ENCODE data around the gene LRRFIP2. TPM values are rescaled to one million over a fixed set of nuclear protein-coding genes. Genes with fewer than 3 reads are reported as not detected.

Gene LRRFIP2
- total RNA-seq, 2 donors from 2014 or later, result 32.6 to 34.6 TPM

DNA sequence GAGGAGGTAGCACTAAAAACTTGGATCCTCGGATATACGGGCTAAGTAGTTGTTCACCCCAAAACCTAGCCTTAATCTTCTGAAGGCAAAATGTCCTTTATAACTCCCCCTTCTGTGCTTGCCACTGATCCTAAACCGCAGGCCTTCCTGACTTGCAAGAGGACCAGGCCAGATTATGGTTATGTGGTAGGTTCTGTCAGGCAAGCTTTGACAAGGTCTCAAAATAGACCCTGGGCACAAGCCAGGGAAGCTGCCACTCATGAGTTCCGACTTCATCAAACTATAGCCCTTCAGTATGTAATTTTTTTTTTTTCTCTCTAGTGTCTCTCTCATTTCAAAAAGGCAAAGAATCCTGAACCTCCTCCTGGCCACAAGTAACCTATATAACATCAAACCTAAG is 3.2 kb downstream of the LRRFIP2 start:
- H3K27ac ChIP-seq (ENCODE audit: low read depth, low read length), result no peak overlapping the region
- no peaks in the 10 kb centered on the region for H3K27me3 ChIP-seq (ENCODE audit: control insufficient read depth, insufficient read depth, low read length, poor library complexity, severe bottlenecking)
- H3K9me3 ChIP-seq (ENCODE audit: control insufficient read depth, low read length), result no peaks in the 10 kb centered on the region
- H3K4me1 ChIP-seq (ENCODE audit: control insufficient read depth, insufficient read depth, low read length), result no peaks in the 10 kb centered on the region
- Mint-ChIP-seq H3K27me3 (ENCODE audit: insufficient read depth) (no peaks in the 10 kb centered on the region), H3K27ac (no peak overlapping the region), H3K36me3 (ENCODE audit: low read depth) (peaks cover 10% of the 10 kb centered on the region), H3K4me1 (peaks cover 19% of the 10 kb centered on the region), H3K9me3 (no peaks in the 10 kb centered on the region), H3K4me3 (no peak overlapping the region)
- WGBS, 2 experiments (ENCODE audit: insufficient coverage in 1 of 2, insufficient read length in 1 of 2), result 93 to 100% methylated on average over 1 to 4 of the region's 4 CpGs
- no peak overlapping the region for H3K9ac ChIP-seq (ENCODE audit: extremely low read depth, low read length, poor library complexity, severe bottlenecking)
- no peak overlapping the region for H3K4me3 ChIP-seq (ENCODE audit: low read length)
- H3K36me3 ChIP-seq (ENCODE audit: control insufficient read depth, insufficient read depth, low read length), result peaks cover 27% of the 10 kb centered on the region
- TF ChIP-seq, protein P1, sequence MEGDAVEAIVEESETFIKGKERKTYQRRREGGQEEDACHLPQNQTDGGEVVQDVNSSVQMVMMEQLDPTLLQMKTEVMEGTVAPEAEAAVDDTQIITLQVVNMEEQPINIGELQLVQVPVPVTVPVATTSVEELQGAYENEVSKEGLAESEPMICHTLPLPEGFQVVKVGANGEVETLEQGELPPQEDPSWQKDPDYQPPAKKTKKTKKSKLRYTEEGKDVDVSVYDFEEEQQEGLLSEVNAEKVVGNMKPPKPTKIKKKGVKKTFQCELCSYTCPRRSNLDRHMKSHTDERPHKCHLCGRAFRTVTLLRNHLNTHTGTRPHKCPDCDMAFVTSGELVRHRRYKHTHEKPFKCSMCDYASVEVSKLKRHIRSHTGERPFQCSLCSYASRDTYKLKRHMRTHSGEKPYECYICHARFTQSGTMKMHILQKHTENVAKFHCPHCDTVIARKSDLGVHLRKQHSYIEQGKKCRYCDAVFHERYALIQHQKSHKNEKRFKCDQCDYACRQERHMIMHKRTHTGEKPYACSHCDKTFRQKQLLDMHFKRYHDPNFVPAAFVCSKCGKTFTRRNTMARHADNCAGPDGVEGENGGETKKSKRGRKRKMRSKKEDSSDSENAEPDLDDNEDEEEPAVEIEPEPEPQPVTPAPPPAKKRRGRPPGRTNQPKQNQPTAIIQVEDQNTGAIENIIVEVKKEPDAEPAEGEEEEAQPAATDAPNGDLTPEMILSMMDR (conservative IDR thresholded peaks at IDR 0.05), result no peak
- no peak for DNase-seq

DNA sequence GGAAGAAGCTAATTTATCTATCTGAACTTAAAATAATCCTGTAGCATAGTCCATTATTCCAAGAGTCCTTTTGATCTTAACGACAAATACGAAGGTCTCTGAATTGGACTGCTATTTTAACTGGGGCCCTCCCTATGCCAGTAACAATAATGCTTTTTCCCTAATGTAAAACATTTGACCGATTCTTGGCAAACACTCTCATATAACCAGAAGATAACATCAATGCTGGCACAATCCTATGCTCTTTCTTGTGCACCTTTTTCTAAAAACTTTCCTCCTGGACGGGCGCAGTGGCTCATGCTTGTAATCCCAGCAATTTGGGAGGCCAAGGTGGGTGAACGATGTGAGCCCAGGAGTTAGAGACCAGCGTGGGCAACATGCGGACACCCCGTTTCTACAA is 3.9 kb downstream of the LRRFIP2 start:
- H3K4me3 ChIP-seq (ENCODE audit: low read length), result no peak overlapping the region
- H3K4me3 Mint-ChIP-seq, result no peak overlapping the region
- H3K27ac Mint-ChIP-seq, result no peak overlapping the region

DNA sequence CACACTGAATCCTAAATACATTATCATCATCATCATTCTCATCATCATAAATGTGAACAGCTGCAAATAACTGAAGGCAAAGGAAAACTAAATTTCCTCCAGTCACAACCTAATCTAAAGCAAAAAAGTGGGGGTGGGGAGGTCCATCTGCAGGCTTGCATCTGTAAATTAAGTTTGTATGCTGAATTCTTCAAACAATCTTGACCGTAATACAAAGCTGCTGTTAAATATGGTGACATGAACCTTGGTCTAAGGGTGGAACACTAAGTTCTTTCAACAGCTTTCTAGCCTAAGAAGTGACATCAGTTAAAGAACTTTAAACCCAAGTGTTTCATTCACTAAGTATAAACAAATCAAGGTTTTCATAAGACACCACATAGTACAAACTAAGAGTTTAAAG is 4.3 kb downstream of the LRRFIP2 start:
- H3K27me3 Mint-ChIP-seq (ENCODE audit: insufficient read depth), result no peaks in the 10 kb centered on the region
- peaks cover 16% of the 10 kb centered on the region for H3K4me1 Mint-ChIP-seq
- H3K27ac ChIP-seq (ENCODE audit: low read depth, low read length), result no peak overlapping the region
- H3K4me1 ChIP-seq (ENCODE audit: control insufficient read depth, insufficient read depth, low read length), result no peaks in the 10 kb centered on the region
- no peaks in the 10 kb centered on the region for H3K9me3 ChIP-seq (ENCODE audit: control insufficient read depth, low read length)
- H3K4me3 Mint-ChIP-seq, result no peak overlapping the region
- H3K9me3 Mint-ChIP-seq, result no peaks in the 10 kb centered on the region
- no peak overlapping the region for H3K27ac Mint-ChIP-seq
- H3K36me3 ChIP-seq (ENCODE audit: control insufficient read depth, insufficient read depth, low read length), result peaks cover 27% of the 10 kb centered on the region
- no peak overlapping the region for H3K4me3 ChIP-seq (ENCODE audit: low read length)
- DNase-seq, result no peak
- WGBS, 2 experiments (ENCODE audit: insufficient coverage in 1 of 2, insufficient read length in 1 of 2), result 88 to 100% methylated on average over 1 of the region's 1 CpG
- peaks cover 16% of the 10 kb centered on the region for H3K36me3 Mint-ChIP-seq (ENCODE audit: low read depth)
- TF ChIP-seq, protein P1 (conservative IDR thresholded peaks at IDR 0.05), result no peak
- H3K27me3 ChIP-seq (ENCODE audit: control insufficient read depth, insufficient read depth, low read length, poor library complexity, severe bottlenecking), result no peaks in the 10 kb centered on the region
- H3K9ac ChIP-seq (ENCODE audit: extremely low read depth, low read length, poor library complexity, severe bottlenecking), result no peak overlapping the region

More for the DNA sequence above, 3.9 kb downstream of the LRRFIP2 start:
- Histone ChIP-seq H3K36me3 (ENCODE audit: control insufficient read depth, insufficient read depth, low read length) (peaks cover 27% of the 10 kb centered on the region), H3K9ac (ENCODE audit: extremely low read depth, low read length, poor library complexity, severe bottlenecking) (no peak overlapping the region), H3K27me3 (ENCODE audit: control insufficient read depth, insufficient read depth, low read length, poor library complexity, severe bottlenecking) (no peaks in the 10 kb centered on the region), H3K27ac (ENCODE audit: low read depth, low read length) (no peak overlapping the region), H3K9me3 (ENCODE audit: control insufficient read depth, low read length) (no peaks in the 10 kb centered on the region), H3K4me1 (ENCODE audit: control insufficient read depth, insufficient read depth, low read length) (no peaks in the 10 kb centered on the region)
- DNase-seq, result no peak
- 96 to 98% methylated on average over 6 to 9 of the region's 9 CpGs for WGBS, 2 experiments (ENCODE audit: insufficient coverage in 1 of 2, insufficient read length in 1 of 2)
- H3K36me3 Mint-ChIP-seq (ENCODE audit: low read depth), result peaks cover 14% of the 10 kb centered on the region
- peaks cover 19% of the 10 kb centered on the region for H3K4me1 Mint-ChIP-seq
- TF ChIP-seq, protein P1 (conservative IDR thresholded peaks at IDR 0.05), result no peak
- no peaks in the 10 kb centered on the region for H3K27me3 Mint-ChIP-seq (ENCODE audit: insufficient read depth)
- no peaks in the 10 kb centered on the region for H3K9me3 Mint-ChIP-seq

All from endodermal cell (in vitro differentiated cells).